ENCODE data around the gene DCP1B.

The DCP1B gene

GRCh38 chr12:1918884-1919236 is 85.4 kb downstream of the DCP1B start:
- no peak overlapping the region for H3K4me3 ChIP-seq (ENCODE audit: low read depth, low read length)
- in situ Hi-C loops (cut with HindIII; ENCODE audit: low pct_ligation_motif_present, low sequenced_read_pairs) = no loop called here
- no peaks in the 10 kb centered on the region for H3K36me3 ChIP-seq (replicated peaks)
- no peak overlapping the region for H3K27ac ChIP-seq
- no peaks in the 10 kb centered on the region for H3K27me3 ChIP-seq (replicated peaks)
- TF ChIP-seq CTCF (IDR thresholded peaks at IDR 0.05; ENCODE audit: low read depth, low read length, missing control alignments) = no peak
- no peak for DNase-seq

GRCh38 chr12:1918081-1918883 is 86.0 kb downstream of the DCP1B start, which contains the start of gene CACNA2D4:
Gene CACNA2D4, minus strand, starts transcription at chr12:1918652. Its CDS starts 179 bp downstream, at chr12:1918473.
- TF ChIP-seq CTCF (IDR thresholded peaks at IDR 0.05; ENCODE audit: low read depth, low read length, missing control alignments) = no peak
- H3K36me3 ChIP-seq (replicated peaks) = no peaks in the 10 kb centered on the region
- no peak within 1 kb of the TSS for H3K4me3 ChIP-seq (ENCODE audit: low read depth, low read length)
- no peak within 1 kb of the TSS for H3K27ac ChIP-seq
- no peak for DNase-seq
- in situ Hi-C loops (cut with HindIII; ENCODE audit: low pct_ligation_motif_present, low sequenced_read_pairs) = no loop called here
- no peaks in the 10 kb centered on the region for H3K27me3 ChIP-seq (replicated peaks)

- Histone ChIP-seq H3K4me3 (ENCODE audit: low read depth, low read length) (no peak overlapping the region), H3K36me3 (replicated peaks) (no peaks in the 10 kb centered on the region), H3K27me3 (replicated peaks) (no peaks in the 10 kb centered on the region), H3K27ac (no peak overlapping the region)
- DNase-seq = no peak
- TF ChIP-seq CTCF (IDR thresholded peaks at IDR 0.05; ENCODE audit: low read depth, low read length, missing control alignments) = no peak
- in situ Hi-C loops (cut with HindIII; ENCODE audit: low pct_ligation_motif_present, low sequenced_read_pairs) = no loop called here
Observed at GRCh38 chr12:1917172-1918070, 86.8 kb downstream of the DCP1B start.

- in situ Hi-C loops (cut with HindIII; ENCODE audit: low pct_ligation_motif_present, low sequenced_read_pairs) = no loop called here
- Histone ChIP-seq H3K27ac (no peak overlapping the region), H3K36me3 (replicated peaks) (no peaks in the 10 kb centered on the region), H3K4me3 (ENCODE audit: low read depth, low read length) (no peak overlapping the region), H3K27me3 (replicated peaks) (no peaks in the 10 kb centered on the region)
- no peak for DNase-seq
- no peak for TF ChIP-seq CTCF (IDR thresholded peaks at IDR 0.05; ENCODE audit: low read depth, low read length, missing control alignments)
Observed at GRCh38 chr12:1916371-1917171, 87.7 kb downstream of the DCP1B start.

- TF ChIP-seq CTCF (IDR thresholded peaks at IDR 0.05; ENCODE audit: low read depth, low read length, missing control alignments) = no peak
- Histone ChIP-seq H3K27ac (no peak overlapping the region), H3K27me3 (replicated peaks) (no peaks in the 10 kb centered on the region), H3K36me3 (replicated peaks) (no peaks in the 10 kb centered on the region), H3K4me3 (ENCODE audit: low read depth, low read length) (no peak overlapping the region)
- in situ Hi-C loops (cut with HindIII; ENCODE audit: low pct_ligation_motif_present, low sequenced_read_pairs) = no loop called here
- DNase-seq = no peak
Observed at GRCh38 chr12:1915082-1915968, 88.9 kb downstream of the DCP1B start.
